Measurements from ENCODE around the gene CAMK2N2. TPM values are rescaled to one million over a fixed set of nuclear protein-coding genes. Genes with fewer than 3 reads are reported as not detected.

CAMK2N2 gene
- total and polyA plus RNA-seq, 2 donors (not counting 1 experiment from before 2014, with no cell fraction given), result not detected

- TF ChIP-seq CTCF (IDR thresholded peaks at IDR 0.05) (no peak), EZH2 (IDR thresholded peaks at IDR 0.05; ENCODE audit: borderline replicate concordance, insufficient read depth, low read depth, low read length, poor library complexity, severe bottlenecking) (no peak)
- H3K27ac Mint-ChIP-seq, result no peak overlapping the region
- WGBS (ENCODE audit: insufficient coverage), result 89% methylated on average over 13 of the region's 13 CpGs
- Histone ChIP-seq H3K9ac (ENCODE audit: low read length) (no peak overlapping the region), H2AFZ (ENCODE audit: insufficient read depth, low read depth, low read length, poor library complexity, severe bottlenecking) (no peak overlapping the region), H3K4me3 (ENCODE audit: control extremely low read depth in 1 of 5, extremely low read depth in 1 of 5, insufficient read depth in 1 of 5, low read depth in 2 of 5, low read length in 4 of 5) (no peak overlapping the region), H3K9me3 (ENCODE audit: control extremely low read depth in 1 of 3, control insufficient read depth in 2 of 3, insufficient read depth in 1 of 3, low read length in 2 of 3) (no peaks in the 10 kb centered on the region), H3K27me3 (replicated peaks in 1 of 4; ENCODE audit: control extremely low read depth in 1 of 4, control insufficient read depth in 3 of 4, insufficient read depth in 4 of 4, low read length in 3 of 4) (peaks cover 0 to 14% (median 1%) of the 10 kb centered on the region in 4 experiments), H3K27ac (ENCODE audit: low read length in 2 of 2) (no peak overlapping the region), H3K36me3 (replicated peaks in 1 of 2; ENCODE audit: control extremely low read depth in 1 of 2, control insufficient read depth in 1 of 2, extremely low read depth in 1 of 2, insufficient read depth in 2 of 2, low read length in 1 of 2) (peaks cover 0 to 13% of the 10 kb centered on the region in 2 experiments), H3K4me1 (ENCODE audit: control insufficient read depth in 2 of 2, insufficient read depth in 2 of 2, low read length in 2 of 2) (no peaks in the 10 kb centered on the region), H3K4me2 (replicated peaks; ENCODE audit: low read depth, low read length, poor library complexity, severe bottlenecking) (no peak overlapping the region), H3K79me2 (ENCODE audit: control insufficient read depth, insufficient read depth, low read length) (no peaks in the 10 kb centered on the region), H4K20me1 (ENCODE audit: control insufficient read depth, insufficient read depth, low read length, poor library complexity, severe bottlenecking) (peaks cover 4% of the 10 kb centered on the region)
- H3K4me1 Mint-ChIP-seq, result no peaks in the 10 kb centered on the region
- H3K9me3 Mint-ChIP-seq (ENCODE audit: insufficient read depth), result no peaks in the 10 kb centered on the region
- intact Hi-C loops (cut with micrococcal nuclease), result no loop called here
- ChIA-PET CTCF (interaction anchor here (0.9 to 3.9 kb wide), 3 partner anchors 10 to 54 kb away, joined by 3 to 22 read pairs (median 9); partner anchors contain the start of gene EEF1AKMT4), POLR2A (no interaction called here)
- H3K27me3 Mint-ChIP-seq, result peaks cover 4% of the 10 kb centered on the region
- no peak overlapping the region for H3K4me3 Mint-ChIP-seq
- ATAC-seq (ENCODE audit: low read depth), result no peak
- no peak for DNase-seq
Measured at GRCh38 chr3:184238246-184238818, 23.0 kb downstream of the CAMK2N2 start.

- Histone ChIP-seq H2AFZ (ENCODE audit: insufficient read depth, low read depth, low read length, poor library complexity, severe bottlenecking) (no peak overlapping the region), H3K9ac (ENCODE audit: low read length) (no peak overlapping the region), H3K27me3 (replicated peaks in 1 of 4; ENCODE audit: control extremely low read depth in 1 of 4, control insufficient read depth in 3 of 4, insufficient read depth in 4 of 4, low read length in 3 of 4) (peaks cover 0 to 19% (median 4%) of the 10 kb centered on the region in 4 experiments), H3K9me3 (ENCODE audit: control extremely low read depth in 1 of 3, control insufficient read depth in 2 of 3, insufficient read depth in 1 of 3, low read length in 2 of 3) (no peaks in the 10 kb centered on the region), H4K20me1 (ENCODE audit: control insufficient read depth, insufficient read depth, low read length, poor library complexity, severe bottlenecking) (peaks cover 4% of the 10 kb centered on the region), H3K79me2 (ENCODE audit: control insufficient read depth, insufficient read depth, low read length) (no peaks in the 10 kb centered on the region), H3K4me2 (replicated peaks; ENCODE audit: low read depth, low read length, poor library complexity, severe bottlenecking) (no peak overlapping the region), H3K4me1 (ENCODE audit: control insufficient read depth in 2 of 2, insufficient read depth in 2 of 2, low read length in 2 of 2) (no peaks in the 10 kb centered on the region), H3K36me3 (replicated peaks in 1 of 2; ENCODE audit: control extremely low read depth in 1 of 2, control insufficient read depth in 1 of 2, extremely low read depth in 1 of 2, insufficient read depth in 2 of 2, low read length in 1 of 2) (peaks cover 0 to 9% of the 10 kb centered on the region in 2 experiments), H3K4me3 (ENCODE audit: control extremely low read depth in 1 of 5, extremely low read depth in 1 of 5, insufficient read depth in 1 of 5, low read depth in 2 of 5, low read length in 4 of 5) (no peak overlapping the region), H3K27ac (ENCODE audit: low read length in 2 of 2) (no peak overlapping the region)
- intact Hi-C loops (cut with micrococcal nuclease), result no loop called here
- no peak for DNase-seq
- ATAC-seq (ENCODE audit: low read depth), result no peak
- no peak overlapping the region for H3K4me3 Mint-ChIP-seq
- WGBS (ENCODE audit: insufficient coverage), result no CpG with 5 or more reads among the region's 1 CpG
- peaks cover 7% of the 10 kb centered on the region for H3K27me3 Mint-ChIP-seq
- TF ChIP-seq CTCF (IDR thresholded peaks at IDR 0.05) (no peak), EZH2 (IDR thresholded peaks at IDR 0.05; ENCODE audit: borderline replicate concordance, insufficient read depth, low read depth, low read length, poor library complexity, severe bottlenecking) (no peak)
- ChIA-PET CTCF (interaction anchor here (0.9 to 3.9 kb wide), 3 partner anchors 10 to 54 kb away, joined by 3 to 22 read pairs (median 9); partner anchors contain the start of gene EEF1AKMT4), POLR2A (no interaction called here)
- no peaks in the 10 kb centered on the region for H3K9me3 Mint-ChIP-seq (ENCODE audit: insufficient read depth)
- no peaks in the 10 kb centered on the region for H3K4me1 Mint-ChIP-seq
- H3K27ac Mint-ChIP-seq, result no peak overlapping the region
Measured at GRCh38 chr3:184237807-184238206, 23.5 kb downstream of the CAMK2N2 start.
